ENCODE measurements around the gene C21orf58. TPM values are rescaled to one million over a fixed set of nuclear protein-coding genes. Genes with fewer than 3 reads are reported as not detected.
A peak's percentile ranks its signal among the peaks of the same experiment; 100 is the strongest.

C21orf58 gene
- total RNA-seq, 4 donors from 2014 or later = 4.6 to 20.6 (median 11.4) TPM

DNA sequence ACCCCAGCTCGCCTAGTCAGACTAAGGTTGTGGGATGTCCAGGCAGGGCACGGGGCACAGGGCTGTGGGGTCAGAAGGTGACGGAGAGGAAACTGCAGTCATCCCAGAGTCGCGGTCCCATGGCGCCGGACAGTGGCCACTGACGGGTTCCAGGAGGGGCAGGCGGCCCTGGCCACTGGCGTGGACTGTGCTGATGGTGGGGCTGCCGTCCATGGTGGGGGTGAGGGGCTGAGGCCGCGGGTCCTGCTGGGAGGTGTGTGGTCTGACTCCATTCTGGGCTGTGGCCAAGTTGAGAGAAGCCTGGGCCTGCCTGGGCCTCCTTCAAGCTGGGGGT, 32.3 kb upstream of the C21orf58 start:
- Histone ChIP-seq H3K4me1 (no peaks in the 10 kb centered on the region), H3K36me3 (peaks cover 0 to 81% (median 0%) of the 10 kb centered on the region in 3 donors), H3K27me3 (no peaks in the 10 kb centered on the region), H3K4me3 (no peak overlapping the region), H3K27ac (peak overlapping the region in 1 of 4 donors; percentile 57), H3K9me3 (no peaks in the 10 kb centered on the region)
- no peak for TF ChIP-seq POLR2A (IDR thresholded peaks at IDR 0.05)
- TF ChIP-seq, protein P1, sequence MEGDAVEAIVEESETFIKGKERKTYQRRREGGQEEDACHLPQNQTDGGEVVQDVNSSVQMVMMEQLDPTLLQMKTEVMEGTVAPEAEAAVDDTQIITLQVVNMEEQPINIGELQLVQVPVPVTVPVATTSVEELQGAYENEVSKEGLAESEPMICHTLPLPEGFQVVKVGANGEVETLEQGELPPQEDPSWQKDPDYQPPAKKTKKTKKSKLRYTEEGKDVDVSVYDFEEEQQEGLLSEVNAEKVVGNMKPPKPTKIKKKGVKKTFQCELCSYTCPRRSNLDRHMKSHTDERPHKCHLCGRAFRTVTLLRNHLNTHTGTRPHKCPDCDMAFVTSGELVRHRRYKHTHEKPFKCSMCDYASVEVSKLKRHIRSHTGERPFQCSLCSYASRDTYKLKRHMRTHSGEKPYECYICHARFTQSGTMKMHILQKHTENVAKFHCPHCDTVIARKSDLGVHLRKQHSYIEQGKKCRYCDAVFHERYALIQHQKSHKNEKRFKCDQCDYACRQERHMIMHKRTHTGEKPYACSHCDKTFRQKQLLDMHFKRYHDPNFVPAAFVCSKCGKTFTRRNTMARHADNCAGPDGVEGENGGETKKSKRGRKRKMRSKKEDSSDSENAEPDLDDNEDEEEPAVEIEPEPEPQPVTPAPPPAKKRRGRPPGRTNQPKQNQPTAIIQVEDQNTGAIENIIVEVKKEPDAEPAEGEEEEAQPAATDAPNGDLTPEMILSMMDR (IDR thresholded peaks at IDR 0.05) = no peak
- no peak for DNase-seq

- H3K36me3 ChIP-seq = peaks cover 0 to 86% (median 0%) of the 10 kb centered on the region in 3 donors
- H3K9me3 ChIP-seq = no peaks in the 10 kb centered on the region
- peak in 2 of 3 donors; percentile 35 to 61 for DNase-seq
- no peaks in the 10 kb centered on the region for H3K4me1 ChIP-seq
- H3K27ac ChIP-seq = peak overlapping the region in 1 of 4 donors; percentile 57
- no peak for TF ChIP-seq POLR2A (IDR thresholded peaks at IDR 0.05)
- TF ChIP-seq, protein P1 (IDR thresholded peaks at IDR 0.05) = no peak
- no peak overlapping the region for H3K4me3 ChIP-seq
- H3K27me3 ChIP-seq = no peaks in the 10 kb centered on the region
Measured at GRCh38 chr21:46355161-46356004, 31.7 kb upstream of the C21orf58 start.

- DNase-seq = no peak
- Histone ChIP-seq H3K27ac (peak overlapping the region in 1 of 4 donors; percentile 25), H3K4me3 (no peak overlapping the region), H3K27me3 (no peaks in the 10 kb centered on the region), H3K36me3 (peaks cover 0 to 90% (median 0%) of the 10 kb centered on the region in 3 donors), H3K9me3 (no peaks in the 10 kb centered on the region), H3K4me1 (no peaks in the 10 kb centered on the region)
- no peak for TF ChIP-seq POLR2A (IDR thresholded peaks at IDR 0.05)
- TF ChIP-seq, protein P1 (IDR thresholded peaks at IDR 0.05) = no peak
Measured at GRCh38 chr21:46354518-46354917, 30.8 kb upstream of the C21orf58 start.

DNA sequence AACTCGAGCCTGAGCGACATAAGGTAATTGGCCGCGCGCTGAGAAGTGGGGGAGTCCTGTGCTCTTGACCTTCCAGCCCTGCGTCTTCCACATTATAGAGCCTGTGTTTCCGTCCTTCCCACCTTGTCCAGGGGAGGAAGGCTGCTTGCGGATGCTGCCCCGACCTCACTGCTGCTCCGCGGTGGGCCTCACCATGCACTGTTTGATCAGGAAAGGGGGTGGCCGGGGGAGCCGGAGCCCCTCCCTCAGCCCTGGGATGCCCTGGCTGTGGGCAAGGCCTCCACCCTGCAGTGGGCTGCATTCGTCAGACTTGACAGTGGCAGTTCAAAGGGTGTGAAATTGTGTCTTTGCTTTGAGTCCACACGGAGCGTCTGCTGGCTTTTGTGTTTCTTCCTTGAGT, 30.4 kb upstream of the C21orf58 start:
- H3K4me3 ChIP-seq = no peak overlapping the region
- no peaks in the 10 kb centered on the region for H3K9me3 ChIP-seq
- no peaks in the 10 kb centered on the region for H3K27me3 ChIP-seq
- H3K36me3 ChIP-seq = peaks cover 0 to 94% (median 0%) of the 10 kb centered on the region in 3 donors
- TF ChIP-seq POLR2A (IDR thresholded peaks at IDR 0.05) = no peak
- TF ChIP-seq, protein P1 (IDR thresholded peaks at IDR 0.05) = no peak
- no peak overlapping the region for H3K27ac ChIP-seq
- DNase-seq = no peak
- H3K4me1 ChIP-seq = no peaks in the 10 kb centered on the region

- DNase-seq = no peak
- peaks cover 0 to 100% (median 0%) of the 10 kb centered on the region in 3 donors for H3K36me3 ChIP-seq
- no peak overlapping the region for H3K4me3 ChIP-seq
- H3K4me1 ChIP-seq = no peaks in the 10 kb centered on the region
- no peak for TF ChIP-seq POLR2A (IDR thresholded peaks at IDR 0.05)
- TF ChIP-seq, protein P1 (IDR thresholded peaks at IDR 0.05) = no peak
- no peaks in the 10 kb centered on the region for H3K9me3 ChIP-seq
- no peak overlapping the region for H3K27ac ChIP-seq
- H3K27me3 ChIP-seq = no peaks in the 10 kb centered on the region
Measured at GRCh38 chr21:46352913-46353312, 29.2 kb upstream of the C21orf58 start.
